SK-N-SH (cell line): Measurements from ENCODE around the gene TAOK1. TPM values are rescaled to one million over a fixed set of nuclear protein-coding genes. Genes with fewer than 3 reads are reported as not detected.
"Not testable (repeated sequence)": the region's sequence is repeated elsewhere in the genome, so short reads cannot be mapped to it uniquely, and the experiment has no call there.

Experiments used
- CTCF ChIA-PET: fragments of 300-600, 350-600 bp; formaldehyde crosslinking; extraction: SDS; loops from one replicate; lab custom pipeline; 2021; lab: Yijun Ruan, JAX
- POLR2A ChIA-PET: fragments of 350-600 bp; sonication (Branson Sonifier 250); formaldehyde crosslinking; extraction: SDS; loops from one replicate; lab custom pipeline; 2020; ENCODE audit warnings: antibody characterized with exemption, inconsistent platforms; lab: Yijun Ruan, JAX
- DNase-seq: peaks from one replicate; pipeline ENCODE4 v3.0.0; 2012
- H2AFZ ChIP-seq: fragments of 200-600 bp; sonication (generic); 2 replicates; pipeline ENCODE4 v1.8.1; 2016; ENCODE audit warnings: antibody characterized with exemption, mild to moderate bottlenecking, low read depth
- H3F3A ChIP-seq: fragments of 200-600 bp; sonication (generic); replicated peaks from 2 replicates; pipeline ENCODE3; 2016; ENCODE audit warnings: antibody characterized with exemption, mild to moderate bottlenecking; ENCODE audit not compliant: insufficient read depth
- H3K27ac ChIP-seq, 2 experiments: fragments of 200-500 bp in 1 of 2; fragments of 200-600 bp in 1 of 2; sonication (Bioruptor generic) in 1 of 2; sonication (generic), shearing (Covaris generic) in 1 of 2; 2 replicates each; pipeline versions ENCODE4 v1.5.1 to v1.6.1; 2014 to 2016; ENCODE audit warnings: low read depth in 2 of 2, inconsistent platforms in 1 of 2, low read length in 1 of 2, mild to moderate bottlenecking in 1 of 2, mixed read lengths in 1 of 2
- H3K27me3 ChIP-seq: fragments of 200-600 bp; sonication (generic), shearing (Covaris generic); 2 replicates; pipeline ENCODE4 v1.6.1; 2016; ENCODE audit warnings: mixed run types; ENCODE audit not compliant: insufficient read depth
- H3K36me3 ChIP-seq, 2 experiments: fragments of 200-500 bp in 1 of 2; fragments of 200-600 bp in 1 of 2; sonication (Bioruptor generic) in 1 of 2; sonication (generic) in 1 of 2; replicated peaks in 1 of 2; 2 replicates each; pipeline versions ENCODE3 to v1.5.1; 2014 to 2016; ENCODE audit warnings: low read length in 1 of 2, mild to moderate bottlenecking in 1 of 2; ENCODE audit not compliant: insufficient read depth in 2 of 2, control insufficient read depth in 1 of 2
- H3K4me1 ChIP-seq, 2 experiments: fragments of 200-500 bp in 1 of 2; fragments of 200-600 bp in 1 of 2; sonication (Bioruptor generic) in 1 of 2; sonication (generic), shearing (Covaris generic) in 1 of 2; 2 replicates each; pipeline versions ENCODE4 v1.5.1 to v1.6.1; 2014 to 2016; ENCODE audit warnings: low read depth in 1 of 2, low read length in 1 of 2, mixed run types in 1 of 2; ENCODE audit not compliant: insufficient read depth in 2 of 2, control insufficient read depth in 1 of 2
- H3K4me2 ChIP-seq: fragments of 200-600 bp; sonication (generic), shearing (Covaris generic); 2 replicates; pipeline ENCODE4 v1.6.1; 2017; ENCODE audit warnings: mixed run types
- H3K4me3 ChIP-seq, 2 experiments: fragments of 200-500 bp in 1 of 2; fragments of 200-600 bp in 1 of 2; sonication (Bioruptor generic) in 1 of 2; sonication (generic), shearing (Covaris generic) in 1 of 2; 2 replicates each; pipeline versions ENCODE4 v1.5.1 to v1.8.1; 2014 to 2016; ENCODE audit warnings: low read depth in 2 of 2, inconsistent platforms in 1 of 2, low read length in 1 of 2, mild to moderate bottlenecking in 1 of 2, mixed read lengths in 1 of 2, moderate library complexity in 1 of 2
- H3K79me2 ChIP-seq: fragments of 200-600 bp; sonication (generic); 2 replicates; pipeline ENCODE4 v1.8.1; 2017; ENCODE audit warnings: mild to moderate bottlenecking; ENCODE audit not compliant: insufficient read depth
- H3K9ac ChIP-seq: fragments of 200-600 bp; sonication (generic); 2 replicates; pipeline ENCODE4 v1.6.1; 2017; ENCODE audit warnings: mixed run types
- H3K9me2 ChIP-seq: fragments of 200-600 bp; sonication (generic); 2 replicates; pipeline ENCODE4 v1.6.1; 2017; ENCODE audit warnings: mixed run types
- H3K9me3 ChIP-seq: fragments of 200-600 bp; sonication (generic); 2 replicates; pipeline ENCODE4 v1.6.1; 2017; ENCODE audit warnings: mixed run types, mild to moderate bottlenecking, moderate library complexity
- H4K20me1 ChIP-seq: fragments of 200-600 bp; sonication (generic); 2 replicates; pipeline ENCODE4 v1.6.1; 2017; ENCODE audit warnings: mild to moderate bottlenecking, mixed run types; ENCODE audit not compliant: insufficient read depth
- CHD2 ChIP-seq: fragments of 150-350 bp; IDR thresholded peaks from 2 replicates; pipeline ENCODE4 v1.6.1; 2018; ENCODE audit warnings: low read length; ENCODE audit not compliant: partially characterized antibody
- ELF1 ChIP-seq: IDR thresholded peaks from 2 replicates; pipeline ENCODE4 v1.4.0; 2012
- EP300 ChIP-seq, 2 experiments: IDR thresholded peaks; 2 replicates each; pipeline versions ENCODE4 v1.4.0 to v1.6.1; 2012; ENCODE audit warnings: borderline replicate concordance in 1 of 2, low read depth in 1 of 2, low read length in 1 of 2
- EZH2phosphoT487 ChIP-seq: fragments of 200-600 bp; sonication (generic); IDR thresholded peaks from 2 replicates; pipeline ENCODE4 v1.6.1; 2017; ENCODE audit warnings: low read depth, mixed run types, mild to moderate bottlenecking, antibody characterized with exemption, moderate library complexity, borderline replicate concordance
- GABPA ChIP-seq: IDR thresholded peaks from 2 replicates; pipeline ENCODE4 v1.4.0; 2012; ENCODE audit warnings: low read depth, mild to moderate bottlenecking
- IRF3 ChIP-seq: fragments of 150-350 bp; IDR thresholded peaks from 2 replicates; pipeline ENCODE4 v1.6.1; 2016; ENCODE audit warnings: mild to moderate bottlenecking, low read depth, low read length
- NFIC ChIP-seq: IDR thresholded peaks from 2 replicates; pipeline ENCODE4 v1.4.0; 2012; ENCODE audit warnings: borderline replicate concordance
- PBX3 ChIP-seq: IDR thresholded peaks from 2 replicates; pipeline ENCODE4; 2012
- POLR2AphosphoS5 ChIP-seq: IDR thresholded peaks from 2 replicates; pipeline ENCODE4 v1.6.1; 2012; ENCODE audit warnings: low read depth, low read length
- RXRA ChIP-seq: IDR thresholded peaks from 2 replicates; pipeline ENCODE4 v1.4.0; 2012; ENCODE audit warnings: low read depth, mild to moderate bottlenecking, borderline replicate concordance
- SMC3 ChIP-seq: IDR thresholded peaks from 2 replicates; pipeline ENCODE4 v1.6.1; 2012; ENCODE audit warnings: low read depth, low read length, improper control_type of control experiment
- TAF1 ChIP-seq: IDR thresholded peaks from 2 replicates; pipeline ENCODE4 v1.6.1; 2012; ENCODE audit warnings: low read depth, mild to moderate bottlenecking, low read length, moderate library complexity, borderline replicate concordance
- TCF12 ChIP-seq: IDR thresholded peaks from 2 replicates; pipeline ENCODE4 v1.4.0; 2012
- TEAD4 ChIP-seq: IDR thresholded peaks from 2 replicates; pipeline ENCODE4 v1.4.0; 2012; ENCODE audit warnings: mild to moderate bottlenecking, borderline replicate concordance; ENCODE audit not compliant: insufficient read depth
- WGBS: methylation state at CpG from one replicate; pipeline ENCODE4 v1.1.6; 2017; ENCODE audit warnings: low lambda C conversion rate; 5-methylcytosine and 5-hydroxymethylcytosine counted together
- polyA plus RNA-seq, 3 experiments: library from polyadenylated mRNA; depleted of rRNA; stranded (reverse); fragments of >200 nt; gene quantifications; 2 replicates each; pipeline ENCODE4 v1.2.3, GENCODE V29; 2012
- TF ChIP-seq, protein P1 (sequence below): IDR thresholded peaks from 2 replicates; pipeline ENCODE4 v1.4.0; 2012; ENCODE audit warnings: low read depth, borderline replicate concordance

Gene TAOK1
- polyA plus RNA-seq, 1 of the 3 experiments (the other 2 are of a cell fraction): 5.9 TPM

- Histone ChIP-seq H3K4me2 (no peak overlapping the region), H2AFZ (no peak overlapping the region), H3K27me3 (peaks cover 10% of the 10 kb centered on the region; the same call in 1 of the 2 replicates), H3K9me3 (no peaks in the 10 kb centered on the region), H3K36me3 (no peaks in the 10 kb centered on the region), H3K4me1 (no peaks in the 10 kb centered on the region), H3K27ac (no peak overlapping the region), H4K20me1 (no peaks in the 10 kb centered on the region), H3K79me2 (no peaks in the 10 kb centered on the region), H3K9ac (no peak overlapping the region), H3K4me3 (no peak overlapping the region), H3F3A (peaks cover 4% of the 10 kb centered on the region), H3K9me2 (no peaks in the 10 kb centered on the region)
- ChIA-PET CTCF (interaction anchor here (0.7 to 4.3 kb wide), 4 partner anchors 17 to 167 kb away, joined by 3 to 17 read pairs (median 3); no protein-coding TSS in a partner anchor), POLR2A (no interaction called here)
- 80% methylated on average over 11 of the region's 11 CpGs for WGBS
- no peak for TF ChIP-seq ELF1
- TF ChIP-seq TAF1: no peak
- no peak for TF ChIP-seq GABPA
- no peak for TF ChIP-seq SMC3
- no peak for TF ChIP-seq EZH2phosphoT487
- TF ChIP-seq RXRA: no peak
- TF ChIP-seq CHD2: no peak
- TF ChIP-seq TEAD4: no peak
- TF ChIP-seq PBX3: no peak
- no peak for TF ChIP-seq TCF12
- no peak for TF ChIP-seq EP300 (IDR thresholded peaks at IDR 0.05; ENCODE audit: borderline replicate concordance in 1 of 2, low read depth in 1 of 2, low read length in 1 of 2)
- no peak for TF ChIP-seq IRF3
- TF ChIP-seq, protein P1, sequence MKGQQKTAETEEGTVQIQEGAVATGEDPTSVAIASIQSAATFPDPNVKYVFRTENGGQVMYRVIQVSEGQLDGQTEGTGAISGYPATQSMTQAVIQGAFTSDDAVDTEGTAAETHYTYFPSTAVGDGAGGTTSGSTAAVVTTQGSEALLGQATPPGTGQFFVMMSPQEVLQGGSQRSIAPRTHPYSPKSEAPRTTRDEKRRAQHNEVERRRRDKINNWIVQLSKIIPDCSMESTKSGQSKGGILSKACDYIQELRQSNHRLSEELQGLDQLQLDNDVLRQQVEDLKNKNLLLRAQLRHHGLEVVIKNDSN: no peak
- DNase-seq: no peak
These were observed 45.8 kb upstream of the TAOK1 start for GRCh38 chr17:29344201-29344856.

GRCh38 chr17:29345066-29345465 lies 45.1 kb upstream of the TAOK1 start:
- no peak overlapping the region for H2AFZ ChIP-seq

GRCh38 chr17:29345470-29345869 lies 44.7 kb upstream of the TAOK1 start:
- H3K36me3 ChIP-seq, H4K20me1 ChIP-seq, H2AFZ ChIP-seq, H3K9me3 ChIP-seq, H3K27me3 ChIP-seq, H3K4me3 ChIP-seq, DNase-seq, H3K9ac ChIP-seq, H3F3A ChIP-seq, POLR2A ChIA-PET, H3K9me2 ChIP-seq, H3K4me1 ChIP-seq, H3K27ac ChIP-seq, H3K79me2 ChIP-seq, H3K4me2 ChIP-seq: not testable (repeated sequence)
- 89% methylated on average over 11 of the region's 11 CpGs for WGBS
- CTCF ChIA-PET: interaction anchor here (0.7 to 4.3 kb wide), 2 partner anchors 24 to 169 kb away, joined by 3 to 17 read pairs; no protein-coding TSS in a partner anchor

More at GRCh38 chr17:29345066-29345465, 45.1 kb upstream of the TAOK1 start:
- H4K20me1 ChIP-seq: no peaks in the 10 kb centered on the region
- H3K27me3 ChIP-seq: peaks cover 10% of the 10 kb centered on the region; the same call in 1 of the 2 replicates
- no peaks in the 10 kb centered on the region for H3K36me3 ChIP-seq
- no peaks in the 10 kb centered on the region for H3K9me2 ChIP-seq
- no peak for DNase-seq
- WGBS: 48% methylated on average over 3 of the region's 3 CpGs
- POLR2A ChIA-PET: no interaction called here
- H3K79me2 ChIP-seq: no peaks in the 10 kb centered on the region
- H3K4me3 ChIP-seq: no peak overlapping the region
- H3K4me1 ChIP-seq: no peaks in the 10 kb centered on the region
- CTCF ChIA-PET: interaction anchor here (0.7 to 4.3 kb wide), 3 partner anchors 24 to 168 kb away, joined by 3 to 17 read pairs (median 3); no protein-coding TSS in a partner anchor
- no peak overlapping the region for H3K4me2 ChIP-seq
- H3K9ac ChIP-seq: no peak overlapping the region
- no peak overlapping the region for H3K27ac ChIP-seq
- TF ChIP-seq POLR2AphosphoS5: no peak
- no peak for TF ChIP-seq SMC3
- TF ChIP-seq NFIC: no peak
- peaks cover 4% of the 10 kb centered on the region for H3F3A ChIP-seq
- no peaks in the 10 kb centered on the region for H3K9me3 ChIP-seq
